HG02938 (cell line): ENCODE measurements around the gene TARP.

Experiments used
- ATAC-seq: cut with Tn5 transposase; IDR thresholded peaks from one replicate; pipeline ENCODE4 v1.9.1; 2021; ENCODE audit warnings: mild to moderate bottlenecking, moderate library complexity; ENCODE audit not compliant: unreplicated experiment

TARP gene

DNA sequence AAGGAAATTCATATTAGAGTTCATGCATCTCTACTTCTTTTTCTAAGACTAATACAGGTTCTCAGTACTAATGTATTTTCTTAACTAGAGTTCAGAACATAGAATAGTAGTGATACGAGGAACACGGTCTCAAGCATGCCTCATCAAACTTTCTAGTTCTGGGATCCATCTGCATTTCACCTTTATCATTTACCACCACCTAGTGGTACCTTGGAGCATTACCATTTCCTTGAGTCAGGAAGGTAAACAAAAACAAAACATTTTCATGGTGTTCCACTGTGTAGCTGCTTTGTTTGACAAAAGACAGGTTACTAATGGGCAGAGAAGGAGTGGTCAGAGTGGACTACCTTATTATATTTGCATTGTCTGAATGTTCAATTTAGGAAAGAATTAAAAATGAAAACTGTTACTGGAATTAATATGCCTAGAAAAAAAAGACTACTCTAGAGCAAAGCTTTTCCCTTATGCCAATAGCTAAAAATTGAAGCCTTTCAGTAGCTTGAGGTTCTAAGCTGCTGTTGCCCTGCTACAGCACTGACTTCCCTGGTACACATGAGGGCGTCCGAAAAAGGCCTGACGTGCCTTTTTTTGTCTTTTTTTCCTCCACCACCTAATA, 50.8 kb downstream of the TARP start:
- ATAC-seq = no peak

DNA sequence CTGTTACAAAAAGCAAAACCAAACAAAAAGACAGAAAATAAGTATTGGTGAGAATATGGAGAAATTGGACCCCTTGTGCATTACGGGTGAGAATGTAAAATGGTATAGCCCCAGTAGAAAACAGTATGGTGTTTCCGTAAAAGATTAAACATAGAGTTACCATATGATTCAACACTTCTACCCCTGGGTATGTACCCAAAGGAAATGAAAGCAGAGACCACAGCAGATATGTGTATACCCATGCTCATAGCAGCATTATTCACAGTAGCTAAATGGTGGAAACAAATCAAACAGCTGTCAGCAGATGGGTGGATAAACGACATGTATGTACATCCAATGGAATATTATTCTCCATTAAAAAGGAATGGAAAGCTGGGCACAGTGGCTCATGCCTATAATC, 53.0 kb downstream of the TARP start:
- no peak for ATAC-seq

DNA sequence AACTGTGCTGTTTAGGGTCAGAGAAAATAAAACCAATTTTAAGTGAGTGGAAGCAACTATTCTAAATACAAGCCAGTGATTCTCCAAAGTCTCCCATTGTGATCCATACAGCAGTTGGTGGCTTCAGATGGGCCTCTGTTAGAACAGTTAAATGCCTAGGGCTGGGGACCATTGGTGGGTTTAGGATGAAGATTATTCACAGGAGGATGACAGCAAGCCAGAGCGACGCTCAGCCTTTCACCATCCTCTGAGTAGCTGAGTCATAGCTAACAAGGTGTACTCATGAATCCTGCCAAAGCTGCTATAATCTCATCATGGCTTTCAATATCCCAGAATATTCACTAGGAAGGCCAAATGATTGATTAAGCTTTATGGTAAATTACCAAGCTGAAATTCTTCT, 55.8 kb downstream of the TARP start:
- no peak for ATAC-seq

DNA sequence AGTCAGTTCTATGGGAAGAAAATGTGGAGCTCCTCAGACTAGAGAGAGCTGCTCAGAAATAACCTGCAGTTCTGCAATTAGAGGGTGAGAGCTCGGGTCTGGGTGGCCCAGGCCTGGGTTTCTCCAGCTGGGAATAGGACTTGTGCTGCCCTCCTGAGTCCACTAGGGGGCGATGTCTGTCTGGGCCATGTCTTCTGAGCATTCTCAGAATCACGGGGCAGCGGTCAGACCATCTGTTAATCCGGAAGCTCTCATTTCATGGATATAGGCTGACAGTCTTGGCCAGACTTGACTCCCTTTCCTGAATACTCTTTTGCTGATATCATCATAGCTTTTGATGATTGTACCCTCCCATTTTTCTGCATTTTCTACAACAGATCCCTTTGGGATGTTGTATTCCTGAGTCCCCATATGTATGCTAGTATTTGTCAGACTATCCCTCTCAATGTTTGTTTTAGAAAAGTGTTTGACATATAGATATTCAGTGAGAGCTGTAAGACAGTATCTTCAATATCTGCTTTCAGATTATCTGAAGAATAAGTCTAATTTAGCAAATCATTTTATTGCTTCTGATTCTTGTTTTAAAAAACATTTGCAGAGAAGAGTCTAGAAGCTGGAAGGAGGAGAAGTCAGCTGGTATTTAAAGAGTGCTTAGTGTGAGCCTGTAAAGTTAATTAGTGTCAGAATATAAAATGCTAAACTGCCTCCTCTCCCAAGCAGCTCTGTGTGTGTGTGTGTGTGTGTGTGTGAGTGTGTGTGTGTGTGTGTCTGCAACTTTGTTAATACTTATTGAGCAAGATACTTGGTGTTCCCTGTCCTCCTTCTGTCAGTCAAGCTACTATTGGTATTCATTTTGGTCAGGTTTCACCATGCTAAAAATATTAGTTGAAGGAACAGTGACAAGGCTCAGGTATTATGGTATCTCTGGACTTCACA, 57.4 kb downstream of the TARP start:
- peak; percentile 92 for ATAC-seq

DNA sequence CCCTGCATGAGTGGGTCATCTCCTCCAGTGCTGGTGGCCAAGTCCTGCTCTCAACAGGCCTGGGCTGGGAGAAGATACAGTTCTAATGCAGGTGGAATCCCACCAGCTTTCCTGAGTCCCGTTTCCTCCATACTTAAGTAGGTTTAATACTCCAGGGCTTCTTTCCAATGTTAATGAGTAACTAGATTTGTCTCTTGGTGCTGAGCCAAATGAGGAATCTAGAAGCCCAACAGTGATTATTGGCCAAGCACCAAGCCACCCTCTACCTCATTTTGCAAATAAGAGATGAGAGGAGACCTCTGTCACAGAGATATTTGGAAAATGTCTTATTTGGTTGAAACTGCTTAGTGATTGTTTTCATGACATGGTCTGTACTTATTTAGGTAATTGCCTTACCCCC, 58.3 kb downstream of the TARP start:
- no peak for ATAC-seq

DNA sequence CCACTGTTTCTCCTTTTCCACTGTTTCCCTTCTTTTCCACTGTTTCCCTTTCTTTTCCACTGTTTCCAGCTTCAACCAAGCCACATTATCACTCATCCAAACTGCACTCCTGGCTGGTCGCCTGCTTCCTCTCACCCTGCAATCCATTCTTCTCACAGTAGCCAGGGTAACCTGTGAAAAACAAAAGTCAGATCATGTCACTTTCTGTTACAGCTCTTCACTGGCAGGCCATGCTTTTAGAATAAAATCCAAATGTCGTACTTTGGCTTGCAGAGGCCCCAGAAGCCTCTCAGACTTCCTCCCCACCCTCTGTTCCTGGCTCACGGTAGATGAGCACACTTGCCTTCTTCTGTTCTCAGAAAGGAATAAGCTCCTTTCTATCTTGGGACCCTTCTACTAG, 61.5 kb downstream of the TARP start:
- no peak for ATAC-seq

DNA sequence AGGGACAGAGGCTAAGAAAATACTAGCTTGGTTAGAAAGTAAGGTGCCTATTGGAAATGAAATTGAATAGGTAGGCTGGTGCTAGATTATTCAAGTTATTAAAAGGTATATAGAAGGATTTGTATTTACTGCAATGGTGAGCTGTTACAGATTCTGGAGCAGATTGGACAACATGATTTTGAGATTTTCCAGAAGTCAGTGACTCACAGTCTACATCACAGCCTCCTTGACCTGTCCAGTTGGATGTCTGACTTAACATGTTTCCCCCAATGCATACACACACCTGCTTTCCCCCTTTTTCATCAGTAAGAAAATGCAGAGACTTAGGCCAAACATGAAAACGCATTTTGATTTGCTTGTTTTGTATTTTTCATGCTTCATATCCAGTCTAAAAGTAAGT, 62.0 kb downstream of the TARP start:
- no peak for ATAC-seq
